Astrocyte (in vitro differentiated cells and primary cell): Measurements from ENCODE around the gene EIF4EBP3. TPM values are rescaled to one million over a fixed set of nuclear protein-coding genes. Genes with fewer than 3 reads are reported as not detected.
A peak's percentile ranks its signal among the peaks of the same experiment; 100 is the strongest.

ENCODE experiments used
- DNase-seq: peaks from one replicate; pipeline ENCODE4 v3.0.0-alpha.2; 2010; ENCODE audit warnings: low read depth
- FAIRE-seq: peaks from 2 replicates; lab custom pipeline; 2011; peaks lifted over from hg19 to GRCh38; lab: Jason Lieb, UNC
- H2AFZ ChIP-seq: 2 replicates; pipeline ENCODE4 v1.6.0; 2012; ENCODE audit warnings: low read depth, low read length, inconsistent platforms
- H3K27ac ChIP-seq: 2 replicates; pipeline ENCODE4 v1.5.1; 2011; ENCODE audit warnings: low read depth, low read length, inconsistent platforms
- H3K27me3 ChIP-seq: 2 replicates; pipeline ENCODE4 v1.6.0; 2011; ENCODE audit warnings: low read length, inconsistent platforms; ENCODE audit not compliant: insufficient read depth
- H3K36me3 ChIP-seq: 2 replicates; pipeline ENCODE4 v1.5.1; 2011; ENCODE audit warnings: low read length, inconsistent platforms; ENCODE audit not compliant: insufficient read depth
- H3K4me1 ChIP-seq: 2 replicates; pipeline ENCODE4 v1.5.1; 2011; ENCODE audit warnings: low read length, inconsistent platforms; ENCODE audit not compliant: insufficient read depth
- H3K4me2 ChIP-seq: 2 replicates; pipeline ENCODE4 v1.6.0; 2012; ENCODE audit warnings: low read length, inconsistent platforms
- H3K4me3 ChIP-seq: 2 replicates; pipeline ENCODE4 v1.5.1; 2011; ENCODE audit warnings: low read depth, mild to moderate bottlenecking, low read length, inconsistent platforms; ENCODE audit not compliant: insufficient read depth
- H3K79me2 ChIP-seq: 2 replicates; pipeline ENCODE4 v1.6.0; 2012; ENCODE audit warnings: mild to moderate bottlenecking, low read length, inconsistent platforms; ENCODE audit not compliant: insufficient read depth
- H3K9ac ChIP-seq: 2 replicates; pipeline ENCODE4 v1.6.0; 2012; ENCODE audit warnings: mild to moderate bottlenecking, low read length, inconsistent platforms
- H3K9me3 ChIP-seq: 2 replicates; pipeline ENCODE4 v1.5.1; 2012; ENCODE audit warnings: low read depth, mild to moderate bottlenecking, low read length, inconsistent platforms; ENCODE audit not compliant: insufficient read depth
- H4K20me1 ChIP-seq: 2 replicates; pipeline ENCODE4 v1.6.0; 2012; ENCODE audit warnings: low read length, inconsistent platforms; ENCODE audit not compliant: insufficient read depth
- H3K27ac Mint-ChIP-seq: one replicate; pipeline ENCODE4 v1.8.0; 2021; ENCODE audit warnings: mild to moderate bottlenecking, mixed read lengths; ENCODE audit not compliant: unreplicated experiment
- H3K27me3 Mint-ChIP-seq: one replicate; pipeline ENCODE4 v1.8.0; 2021; ENCODE audit warnings: low read depth, mixed read lengths; ENCODE audit not compliant: unreplicated experiment
- H3K36me3 Mint-ChIP-seq: one replicate; pipeline ENCODE4 v1.8.0; 2021; ENCODE audit warnings: low read depth, mixed read lengths; ENCODE audit not compliant: unreplicated experiment
- H3K4me1 Mint-ChIP-seq: one replicate; pipeline ENCODE4 v1.8.0; 2021; ENCODE audit warnings: low read depth, mixed read lengths; ENCODE audit not compliant: unreplicated experiment
- H3K4me3 Mint-ChIP-seq: one replicate; pipeline ENCODE4 v1.8.0; 2021; ENCODE audit warnings: mild to moderate bottlenecking, moderate library complexity, mixed read lengths; ENCODE audit not compliant: unreplicated experiment
- H3K9me3 Mint-ChIP-seq: one replicate; pipeline ENCODE4 v1.8.0; 2021; ENCODE audit warnings: mild to moderate bottlenecking, mixed read lengths; ENCODE audit not compliant: unreplicated experiment
- EZH2 ChIP-seq: IDR thresholded peaks from 2 replicates; pipeline ENCODE4 v1.6.1; 2012; ENCODE audit warnings: mild to moderate bottlenecking, low read length, inconsistent platforms; ENCODE audit not compliant: insufficient read depth
- total RNA-seq: library from RNA; stranded (reverse); gene quantifications from 2 replicates; pipeline ENCODE4 v1.2.1, GENCODE V29; 2021
- TF ChIP-seq, protein P1 (sequence below): IDR thresholded peaks from 2 replicates; pipeline ENCODE4 v1.5.1; 2011; ENCODE audit warnings: low read depth, mild to moderate bottlenecking, inconsistent platforms, low read length, moderate library complexity; ENCODE audit not compliant: insufficient read depth

The EIF4EBP3 gene
- total RNA-seq, 1 donor from 2014 or later: 3.6 TPM

DNA sequence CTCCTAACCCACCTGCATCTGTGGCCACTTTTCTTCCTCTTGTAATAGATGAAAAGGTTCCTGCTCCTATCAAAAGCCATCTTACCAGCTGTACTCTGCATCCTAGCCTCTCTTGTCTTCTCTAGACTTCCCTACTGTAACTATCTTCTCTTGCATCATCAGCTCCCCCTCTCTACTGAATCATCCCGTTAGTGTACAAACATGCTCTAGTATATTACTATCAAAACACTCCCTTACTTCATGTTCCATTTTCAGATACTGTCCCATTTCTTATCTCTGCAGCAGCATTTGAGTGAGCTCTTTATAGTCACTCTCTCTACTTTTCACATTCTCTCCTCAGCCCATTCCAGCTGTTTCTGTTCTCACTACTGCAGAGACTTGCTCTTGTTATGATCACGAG, 7.0 kb downstream of the EIF4EBP3 start:
- no peak overlapping the region for H3K9ac ChIP-seq
- peaks cover 29% of the 10 kb centered on the region for H3K4me1 ChIP-seq
- no peaks in the 10 kb centered on the region for H3K9me3 ChIP-seq
- Mint-ChIP-seq H3K4me1 (peaks cover 32% of the 10 kb centered on the region), H3K4me3 (peak overlapping the region; percentile 90), H3K36me3 (peaks cover 33% of the 10 kb centered on the region), H3K27ac (no peak overlapping the region), H3K27me3 (no peaks in the 10 kb centered on the region), H3K9me3 (no peaks in the 10 kb centered on the region)
- peak; percentile 25 for DNase-seq
- no peak overlapping the region for H2AFZ ChIP-seq
- no peak for FAIRE-seq
- H3K27ac ChIP-seq: no peak overlapping the region
- no peak overlapping the region for H3K4me3 ChIP-seq
- TF ChIP-seq, protein P1, sequence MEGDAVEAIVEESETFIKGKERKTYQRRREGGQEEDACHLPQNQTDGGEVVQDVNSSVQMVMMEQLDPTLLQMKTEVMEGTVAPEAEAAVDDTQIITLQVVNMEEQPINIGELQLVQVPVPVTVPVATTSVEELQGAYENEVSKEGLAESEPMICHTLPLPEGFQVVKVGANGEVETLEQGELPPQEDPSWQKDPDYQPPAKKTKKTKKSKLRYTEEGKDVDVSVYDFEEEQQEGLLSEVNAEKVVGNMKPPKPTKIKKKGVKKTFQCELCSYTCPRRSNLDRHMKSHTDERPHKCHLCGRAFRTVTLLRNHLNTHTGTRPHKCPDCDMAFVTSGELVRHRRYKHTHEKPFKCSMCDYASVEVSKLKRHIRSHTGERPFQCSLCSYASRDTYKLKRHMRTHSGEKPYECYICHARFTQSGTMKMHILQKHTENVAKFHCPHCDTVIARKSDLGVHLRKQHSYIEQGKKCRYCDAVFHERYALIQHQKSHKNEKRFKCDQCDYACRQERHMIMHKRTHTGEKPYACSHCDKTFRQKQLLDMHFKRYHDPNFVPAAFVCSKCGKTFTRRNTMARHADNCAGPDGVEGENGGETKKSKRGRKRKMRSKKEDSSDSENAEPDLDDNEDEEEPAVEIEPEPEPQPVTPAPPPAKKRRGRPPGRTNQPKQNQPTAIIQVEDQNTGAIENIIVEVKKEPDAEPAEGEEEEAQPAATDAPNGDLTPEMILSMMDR: no peak
- no peak for TF ChIP-seq EZH2
- H3K36me3 ChIP-seq: peaks cover 31% of the 10 kb centered on the region
- peaks cover 68% of the 10 kb centered on the region for H4K20me1 ChIP-seq
- H3K27me3 ChIP-seq: no peaks in the 10 kb centered on the region
- H3K4me2 ChIP-seq: peak overlapping the region; percentile 86
- peaks cover 58% of the 10 kb centered on the region for H3K79me2 ChIP-seq

DNA sequence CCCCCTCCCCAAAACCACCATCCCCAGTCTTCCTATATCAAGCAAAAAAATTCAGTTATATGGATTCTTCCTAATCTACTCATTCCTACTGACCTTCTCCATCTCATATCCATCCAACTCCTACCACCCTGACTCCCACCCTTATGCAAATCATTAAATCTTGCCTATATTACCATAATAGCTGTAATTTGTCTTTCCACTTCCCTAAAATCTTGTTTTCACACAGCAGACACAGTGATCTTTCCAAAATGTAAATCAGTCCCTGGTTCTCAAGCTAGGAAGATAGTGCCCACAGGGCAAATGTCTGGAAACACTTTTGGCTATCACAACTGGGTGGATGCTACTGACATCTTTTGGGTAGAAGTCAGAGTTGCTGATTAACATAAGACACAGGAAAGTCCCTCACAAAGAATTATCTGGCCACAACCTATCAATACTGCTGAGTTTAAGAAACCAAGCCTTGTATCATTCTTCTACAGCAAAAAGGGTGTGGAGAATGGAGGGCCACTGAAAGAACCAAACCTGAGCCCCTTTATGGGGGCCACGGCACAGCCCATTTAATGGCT, 8.4 kb downstream of the EIF4EBP3 start:
- DNase-seq (no peak), FAIRE-seq (no peak)
- Histone ChIP-seq H3K36me3 (peaks cover 18% of the 10 kb centered on the region), H4K20me1 (peaks cover 54% of the 10 kb centered on the region), H3K4me2 (peak overlapping the region; percentile 86), H3K4me3 (peak overlapping the region; percentile 86), H3K27ac (peak overlapping the region; percentile 91), H3K27me3 (no peaks in the 10 kb centered on the region), H3K79me2 (peaks cover 58% of the 10 kb centered on the region), H3K9me3 (no peaks in the 10 kb centered on the region), H3K9ac (peak overlapping the region; percentile 97), H2AFZ (no peak overlapping the region), H3K4me1 (peaks cover 29% of the 10 kb centered on the region)
- no peaks in the 10 kb centered on the region for H3K9me3 Mint-ChIP-seq
- H3K4me3 Mint-ChIP-seq: peak overlapping the region; percentile 90
- H3K4me1 Mint-ChIP-seq: peaks cover 28% of the 10 kb centered on the region
- peaks cover 23% of the 10 kb centered on the region for H3K36me3 Mint-ChIP-seq
- no peaks in the 10 kb centered on the region for H3K27me3 Mint-ChIP-seq
- H3K27ac Mint-ChIP-seq: peak overlapping the region; percentile 73
- no peak for TF ChIP-seq EZH2
- TF ChIP-seq, protein P1: no peak

DNA sequence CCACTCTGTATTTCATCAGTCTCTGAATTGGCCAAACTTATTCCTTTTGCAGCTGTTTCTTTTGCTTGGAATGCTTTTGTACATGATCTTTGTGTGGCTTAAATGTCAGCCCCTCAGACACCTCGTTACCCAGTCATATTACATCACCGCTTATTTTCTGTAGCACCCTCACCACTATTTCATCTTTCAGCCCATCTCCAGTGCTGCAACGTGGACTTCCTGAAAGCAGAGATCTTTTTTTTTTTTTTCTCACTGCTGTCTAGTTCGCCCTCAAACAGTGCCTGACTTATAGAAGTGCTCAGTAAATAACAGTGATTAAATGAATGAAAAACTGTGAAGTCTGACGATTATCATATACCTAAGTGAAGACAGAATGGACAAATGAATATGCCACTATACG, 9.0 kb downstream of the EIF4EBP3 start:
- Histone ChIP-seq H3K4me2 (peak overlapping the region; percentile 86), H3K9ac (peak overlapping the region; percentile 97), H3K27me3 (no peaks in the 10 kb centered on the region), H3K4me1 (peaks cover 29% of the 10 kb centered on the region), H3K4me3 (peak overlapping the region; percentile 86), H3K36me3 (peaks cover 12% of the 10 kb centered on the region), H3K79me2 (peaks cover 58% of the 10 kb centered on the region), H3K9me3 (no peaks in the 10 kb centered on the region), H3K27ac (peak overlapping the region; percentile 91), H2AFZ (no peak overlapping the region), H4K20me1 (peaks cover 48% of the 10 kb centered on the region)
- Mint-ChIP-seq H3K4me3 (peak overlapping the region; percentile 90), H3K9me3 (no peaks in the 10 kb centered on the region), H3K36me3 (peaks cover 23% of the 10 kb centered on the region), H3K4me1 (peaks cover 28% of the 10 kb centered on the region), H3K27ac (peak overlapping the region; percentile 73), H3K27me3 (no peaks in the 10 kb centered on the region)
- TF ChIP-seq, protein P1: no peak
- TF ChIP-seq EZH2: no peak
- FAIRE-seq (no peak), DNase-seq (peak; percentile 53)
